SK-N-SH treated with all-trans-retinoic acid at 6 μM for 48 hours (cell line): ENCODE data around the gene ANP32A.

Source experiments
- ARNTL ChIP-seq: fragments of 450-650 bp; formaldehyde crosslinking; IDR thresholded peaks from 2 replicates; pipeline ENCODE4 v1.5.0; 2020; ENCODE audit warnings: low read depth, mild to moderate bottlenecking, moderate library complexity, borderline replicate concordance
- CSDC2 ChIP-seq: fragments of 250-450 bp; sonication (Bioruptor Pico); IDR thresholded peaks from 2 replicates; pipeline ENCODE4 v1.5.0; 2020; ENCODE audit warnings: mild to moderate bottlenecking, moderate library complexity
- ESRRG ChIP-seq: fragments of 250-450 bp; sonication (Bioruptor Pico); IDR thresholded peaks from 2 replicates; pipeline ENCODE4 v1.6.1; 2021; ENCODE audit warnings: mild to moderate bottlenecking
- OSR1 ChIP-seq: fragments of 250-450 bp; sonication (Bioruptor Pico); IDR thresholded peaks from 2 replicates; pipeline ENCODE4 v1.8.0; 2022; ENCODE audit warnings: moderate library complexity, mild to moderate bottlenecking, inconsistent platforms
- PPARA ChIP-seq: fragments of 250-450 bp; sonication (Bioruptor Pico); IDR thresholded peaks from 2 replicates; pipeline ENCODE4 v1.5.0; 2020; ENCODE audit warnings: mild to moderate bottlenecking, borderline replicate concordance
- RARB ChIP-seq: fragments of 250-450 bp; sonication (Bioruptor Pico); IDR thresholded peaks from 2 replicates; pipeline ENCODE4 v1.8.0; 2021; ENCODE audit warnings: mild to moderate bottlenecking, moderate library complexity
- ZC3H10 ChIP-seq: fragments of 250-450 bp; sonication (Bioruptor Pico); IDR thresholded peaks from 2 replicates; pipeline ENCODE4 v1.5.1; 2021; ENCODE audit warnings: mild to moderate bottlenecking, moderate library complexity
- ZFP3 ChIP-seq: fragments of 250-450 bp; sonication (Bioruptor Pico); IDR thresholded peaks from 2 replicates; pipeline ENCODE4 v1.5.0; 2020; ENCODE audit warnings: mild to moderate bottlenecking, moderate library complexity
- ZFP30 ChIP-seq: fragments of 450-650 bp; formaldehyde crosslinking; IDR thresholded peaks from 2 replicates; pipeline ENCODE4 v1.5.0; 2022; ENCODE audit warnings: mild to moderate bottlenecking, moderate library complexity
- ZNF565 ChIP-seq: fragments of 450-650 bp; formaldehyde crosslinking; conservative IDR thresholded peaks from 2 replicates; pipeline ENCODE4 v1.5.0; 2020; ENCODE audit warnings: low read depth, mild to moderate bottlenecking, moderate library complexity
- ZNF70 ChIP-seq: fragments of 450-650 bp; formaldehyde crosslinking; IDR thresholded peaks from 2 replicates; pipeline ENCODE4 v1.5.0; 2020; ENCODE audit warnings: mild to moderate bottlenecking, moderate library complexity
- TF ChIP-seq, protein P1 (sequence below): fragments of 250-450 bp; sonication (Bioruptor Pico); IDR thresholded peaks from 2 replicates; pipeline ENCODE4 v1.8.0; 2020; ENCODE audit warnings: mild to moderate bottlenecking, moderate library complexity, borderline replicate concordance
- TF ChIP-seq, protein P2 (sequence below): fragments of 250-450 bp; sonication (Bioruptor Pico); IDR thresholded peaks from 2 replicates; pipeline ENCODE4 v1.5.1; 2020; ENCODE audit warnings: low read depth, mild to moderate bottlenecking, moderate library complexity

DNA sequence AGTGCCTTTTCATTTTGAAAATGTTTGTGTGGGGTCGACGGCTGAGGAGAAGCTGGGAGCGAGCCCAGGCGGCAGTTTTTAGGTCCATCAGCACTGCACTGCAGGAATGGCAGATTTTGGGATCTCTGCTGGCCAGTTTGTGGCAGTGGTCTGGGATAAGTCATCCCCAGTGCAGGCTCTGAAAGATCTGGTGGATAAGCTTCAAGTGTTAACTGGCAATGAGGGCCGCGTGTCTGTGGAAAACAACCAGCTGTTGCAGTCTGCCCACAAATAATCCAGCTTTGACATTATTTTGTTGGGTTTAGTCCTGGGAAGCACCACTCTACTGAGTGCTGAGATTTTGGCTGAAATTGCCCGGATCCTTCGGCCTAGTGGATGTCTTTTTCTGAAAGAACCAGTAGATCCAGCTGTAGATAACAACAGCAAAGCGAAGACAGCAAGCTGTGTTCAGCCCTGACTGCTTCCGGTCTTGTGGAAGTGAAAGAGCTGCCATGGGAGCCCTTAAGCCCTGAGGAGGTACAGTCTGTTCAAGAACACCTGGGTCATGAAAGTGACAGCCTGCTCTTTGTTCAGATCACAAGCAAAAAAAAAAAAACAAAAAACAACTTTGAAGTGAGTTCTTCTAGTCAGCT lies 13.1 kb upstream of the ANP32A start:
- TF ChIP-seq ZFP3 (CRISPR knock-in tag) (no peak), RARB (CRISPR knock-in tag) (no peak), ZNF70 (CRISPR knock-in tag) (no peak), CSDC2 (CRISPR knock-in tag) (no peak), ARNTL (no peak), ZC3H10 (CRISPR knock-in tag) (no peak), OSR1 (CRISPR knock-in tag) (no peak), ESRRG (CRISPR knock-in tag) (no peak), PPARA (CRISPR knock-in tag) (no peak), ZFP30 (CRISPR knock-in tag) (no peak), ZNF565 (no peak)
- TF ChIP-seq, protein P1, sequence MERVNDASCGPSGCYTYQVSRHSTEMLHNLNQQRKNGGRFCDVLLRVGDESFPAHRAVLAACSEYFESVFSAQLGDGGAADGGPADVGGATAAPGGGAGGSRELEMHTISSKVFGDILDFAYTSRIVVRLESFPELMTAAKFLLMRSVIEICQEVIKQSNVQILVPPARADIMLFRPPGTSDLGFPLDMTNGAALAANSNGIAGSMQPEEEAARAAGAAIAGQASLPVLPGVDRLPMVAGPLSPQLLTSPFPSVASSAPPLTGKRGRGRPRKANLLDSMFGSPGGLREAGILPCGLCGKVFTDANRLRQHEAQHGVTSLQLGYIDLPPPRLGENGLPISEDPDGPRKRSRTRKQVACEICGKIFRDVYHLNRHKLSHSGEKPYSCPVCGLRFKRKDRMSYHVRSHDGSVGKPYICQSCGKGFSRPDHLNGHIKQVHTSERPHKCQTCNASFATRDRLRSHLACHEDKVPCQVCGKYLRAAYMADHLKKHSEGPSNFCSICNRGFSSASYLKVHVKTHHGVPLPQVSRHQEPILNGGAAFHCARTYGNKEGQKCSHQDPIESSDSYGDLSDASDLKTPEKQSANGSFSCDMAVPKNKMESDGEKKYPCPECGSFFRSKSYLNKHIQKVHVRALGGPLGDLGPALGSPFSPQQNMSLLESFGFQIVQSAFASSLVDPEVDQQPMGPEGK = no peak
- TF ChIP-seq, protein P2, sequence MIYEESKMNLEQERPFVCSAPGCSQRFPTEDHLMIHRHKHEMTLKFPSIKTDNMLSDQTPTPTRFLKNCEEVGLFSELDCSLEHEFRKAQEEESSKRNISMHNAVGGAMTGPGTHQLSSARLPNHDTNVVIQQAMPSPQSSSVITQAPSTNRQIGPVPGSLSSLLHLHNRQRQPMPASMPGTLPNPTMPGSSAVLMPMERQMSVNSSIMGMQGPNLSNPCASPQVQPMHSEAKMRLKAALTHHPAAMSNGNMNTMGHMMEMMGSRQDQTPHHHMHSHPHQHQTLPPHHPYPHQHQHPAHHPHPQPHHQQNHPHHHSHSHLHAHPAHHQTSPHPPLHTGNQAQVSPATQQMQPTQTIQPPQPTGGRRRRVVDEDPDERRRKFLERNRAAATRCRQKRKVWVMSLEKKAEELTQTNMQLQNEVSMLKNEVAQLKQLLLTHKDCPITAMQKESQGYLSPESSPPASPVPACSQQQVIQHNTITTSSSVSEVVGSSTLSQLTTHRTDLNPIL (CRISPR knock-in tag) = no peak
